IPS-20b (cell line): ENCODE data around the gene ITIH1.

Experiments used
- H3K27ac ChIP-seq: one replicate; pipeline ENCODE4 v1.5.1; 2013; ENCODE audit warnings: low read length
- H3K27me3 ChIP-seq: 2 replicates; pipeline ENCODE4 v1.6.1; 2013; ENCODE audit warnings: mild to moderate bottlenecking, low read length, inconsistent platforms; ENCODE audit not compliant: insufficient read depth
- H3K36me3 ChIP-seq: 2 replicates; pipeline ENCODE4 v1.6.1; 2013; ENCODE audit warnings: low read depth, mild to moderate bottlenecking, inconsistent platforms, low read length, moderate library complexity; ENCODE audit not compliant: insufficient read depth
- H3K4me1 ChIP-seq: 2 replicates; pipeline ENCODE4 v1.6.1; 2013; ENCODE audit warnings: mild to moderate bottlenecking, control low read depth, inconsistent platforms, low read length, moderate library complexity; ENCODE audit not compliant: insufficient read depth
- H3K4me3 ChIP-seq: 2 replicates; pipeline ENCODE4 v1.5.1; 2013; ENCODE audit warnings: mild to moderate bottlenecking, low read length, inconsistent platforms
- H3K9ac ChIP-seq: 2 replicates; pipeline ENCODE4 v1.6.1; 2013; ENCODE audit warnings: low read depth, mild to moderate bottlenecking, inconsistent platforms, low read length, moderate library complexity
- H3K9me3 ChIP-seq: 2 replicates; pipeline ENCODE4 v1.6.1; 2013; ENCODE audit warnings: mild to moderate bottlenecking, low read depth, low read length, inconsistent platforms; ENCODE audit not compliant: insufficient read depth

Gene ITIH1

DNA sequence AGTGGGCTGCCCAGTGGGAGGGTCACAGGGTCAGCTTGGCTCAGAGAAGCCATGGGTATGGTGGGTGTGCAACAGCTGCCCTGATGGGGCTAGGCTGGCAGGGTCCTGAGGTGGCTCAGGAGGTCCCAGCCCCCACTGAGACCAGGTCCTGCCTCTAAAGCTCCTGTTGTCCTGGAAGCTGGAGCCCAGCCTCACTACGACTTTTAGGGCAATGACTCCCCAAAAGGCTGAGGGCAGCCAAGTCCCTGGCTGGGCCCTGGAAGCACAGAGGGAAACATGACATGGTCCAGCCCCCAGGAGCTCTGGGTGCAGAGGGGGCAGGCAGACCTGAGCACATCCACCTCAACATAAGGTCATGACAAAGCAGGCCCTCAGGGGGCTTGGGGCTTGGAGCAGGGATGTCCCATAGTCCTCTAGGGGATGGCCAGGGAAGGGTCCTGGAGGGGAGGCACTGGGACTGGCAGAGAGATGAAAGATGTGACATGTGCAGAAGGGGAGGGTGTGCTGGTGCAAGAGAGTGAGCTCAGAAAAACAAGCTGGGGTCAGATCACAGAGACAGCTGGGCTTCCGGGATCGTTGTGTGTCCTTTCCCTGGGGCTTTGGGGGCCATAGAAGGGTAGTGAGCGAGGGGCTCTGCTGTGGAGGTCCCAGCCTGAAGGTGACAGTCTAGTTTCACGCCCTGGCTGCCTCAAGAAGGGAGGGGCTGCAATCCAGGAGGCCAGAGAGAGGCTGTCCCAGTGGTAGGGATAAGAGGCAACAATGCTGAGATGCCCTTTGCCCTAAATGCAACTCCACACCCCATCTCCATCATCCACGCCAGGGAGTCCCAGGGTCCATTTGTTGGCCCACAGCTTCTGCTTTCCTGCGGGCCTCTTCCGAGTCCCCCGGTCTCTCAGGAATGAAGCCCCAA is 16.6 kb downstream of the ITIH1 start:
- no peak overlapping the region for H3K27ac ChIP-seq
- H3K4me1 ChIP-seq = no peaks in the 10 kb centered on the region
- H3K9me3 ChIP-seq = no peaks in the 10 kb centered on the region
- no peak overlapping the region for H3K9ac ChIP-seq
- H3K36me3 ChIP-seq = no peaks in the 10 kb centered on the region
- no peak overlapping the region for H3K4me3 ChIP-seq
- no peaks in the 10 kb centered on the region for H3K27me3 ChIP-seq

DNA sequence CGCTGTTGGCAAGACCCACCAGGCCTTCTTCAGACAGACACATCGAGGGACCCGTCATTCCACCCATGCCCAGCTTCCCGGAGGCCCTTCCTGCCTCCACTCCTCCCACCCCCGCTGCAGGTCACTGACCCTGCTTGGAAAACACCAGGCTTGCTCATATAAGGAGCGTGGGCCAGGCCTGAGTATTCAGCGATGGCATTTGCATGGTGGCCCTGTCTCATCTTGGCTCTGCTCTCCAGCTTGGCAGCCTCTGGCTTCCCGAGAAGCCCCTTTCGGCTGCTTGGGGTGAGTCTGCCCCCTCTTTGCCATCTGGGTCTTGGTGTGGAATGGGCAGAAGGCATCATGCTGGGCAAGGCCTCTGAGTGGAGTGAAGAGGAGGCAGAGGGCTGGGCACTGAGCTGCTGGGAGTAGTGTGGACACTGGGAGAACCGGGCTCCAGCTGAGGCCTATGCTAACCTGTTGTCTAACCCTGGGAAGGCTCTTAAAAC is 17.3 kb downstream of the ITIH1 start, which contains the start of gene ITIH3:
TSS of gene ITIH3 (plus strand) at position 185 of the 488 bp plus-strand sequence. CDS start at position 193, 8 bp downstream.
- Histone ChIP-seq H3K9me3 (no peaks in the 10 kb centered on the region), H3K27ac (no peak within 1 kb of the TSS), H3K36me3 (no peaks in the 10 kb centered on the region), H3K27me3 (no peaks in the 10 kb centered on the region), H3K4me1 (no peaks in the 10 kb centered on the region), H3K9ac (no peak within 1 kb of the TSS), H3K4me3 (no peak within 1 kb of the TSS)

DNA sequence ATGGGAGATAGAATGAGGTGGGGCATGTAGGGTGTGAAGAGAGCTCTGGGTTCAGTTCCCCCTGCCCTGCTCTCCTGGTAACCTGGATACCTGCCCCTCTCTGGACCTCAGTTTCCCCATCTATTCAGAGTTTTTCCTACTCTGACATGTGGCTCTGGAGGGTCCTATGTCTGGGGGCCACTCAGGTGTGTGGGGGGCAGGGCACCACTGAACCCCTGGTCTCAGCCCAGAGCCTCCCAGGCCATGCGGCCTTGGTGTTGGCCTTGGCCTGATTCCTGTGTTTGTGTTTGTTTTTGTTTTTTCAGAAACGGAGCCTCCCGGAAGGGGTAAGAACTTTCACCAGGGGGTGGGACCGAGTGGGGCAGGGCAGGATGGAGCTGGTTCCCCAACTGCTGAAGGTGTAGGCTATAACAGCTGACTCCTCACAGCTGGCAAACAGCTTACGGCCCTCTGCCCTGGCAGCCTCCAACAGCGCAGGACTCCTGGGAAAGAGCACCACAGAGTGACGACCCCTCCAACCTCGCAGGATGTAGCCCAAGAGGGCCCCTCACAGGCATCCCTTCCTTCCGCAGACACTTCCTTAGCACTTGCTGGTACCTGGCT is 18.0 kb downstream of the ITIH1 start:
- Histone ChIP-seq H3K27ac (no peak overlapping the region), H3K36me3 (no peaks in the 10 kb centered on the region), H3K4me3 (no peak overlapping the region), H3K4me1 (no peaks in the 10 kb centered on the region), H3K9me3 (no peaks in the 10 kb centered on the region), H3K9ac (no peak overlapping the region), H3K27me3 (no peaks in the 10 kb centered on the region)

DNA sequence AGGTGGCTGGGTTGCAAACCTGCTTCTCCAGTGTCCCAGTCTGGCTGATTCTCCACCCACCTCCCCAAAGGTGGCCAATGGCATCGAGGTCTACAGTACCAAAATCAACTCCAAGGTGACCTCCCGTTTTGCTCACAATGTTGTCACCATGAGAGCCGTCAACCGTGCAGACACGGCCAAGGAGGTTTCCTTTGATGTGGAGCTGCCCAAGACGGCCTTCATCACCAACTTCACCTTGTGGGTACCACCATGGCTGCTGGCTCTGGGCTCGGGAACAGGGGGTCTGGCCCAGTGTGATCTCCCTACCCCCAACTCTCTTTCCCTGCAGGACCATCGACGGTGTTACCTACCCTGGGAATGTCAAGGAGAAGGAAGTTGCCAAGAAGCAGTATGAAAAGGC is 19.0 kb downstream of the ITIH1 start:
- Histone ChIP-seq H3K27ac (no peak overlapping the region), H3K9me3 (no peaks in the 10 kb centered on the region), H3K27me3 (no peaks in the 10 kb centered on the region), H3K4me3 (no peak overlapping the region), H3K36me3 (no peaks in the 10 kb centered on the region), H3K4me1 (no peaks in the 10 kb centered on the region), H3K9ac (no peak overlapping the region)

DNA sequence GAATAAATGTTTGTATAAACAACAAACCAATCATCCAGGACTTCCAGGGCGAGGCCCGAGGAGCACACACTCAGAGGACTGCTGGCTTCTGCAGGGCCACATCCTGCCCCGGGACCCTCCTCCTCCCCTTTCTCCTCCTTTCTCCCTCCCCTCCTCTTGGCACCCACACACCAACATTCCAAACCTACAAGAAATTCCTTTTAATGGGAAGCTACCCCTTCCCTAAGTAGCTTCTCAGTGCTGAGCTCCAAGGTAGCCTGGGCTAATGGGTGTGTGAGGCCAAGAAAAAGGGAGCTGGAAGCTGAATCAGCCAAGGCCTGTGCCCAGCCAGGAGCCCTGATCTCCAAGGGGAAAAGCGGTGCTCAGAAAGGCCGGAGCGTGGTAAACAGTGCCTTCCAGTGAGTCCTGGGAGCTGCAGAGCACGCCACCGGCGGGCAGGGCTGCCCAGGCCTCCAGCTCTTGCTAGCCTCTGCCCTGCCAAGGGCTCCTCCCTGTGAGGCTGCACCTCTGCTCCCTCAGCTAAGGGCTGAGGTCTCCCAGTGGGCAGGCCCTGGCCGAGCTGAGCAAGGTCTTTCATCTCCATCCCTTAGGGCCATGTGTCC is 21.1 kb downstream of the ITIH1 start:
- Histone ChIP-seq H3K4me3 (no peak overlapping the region), H3K36me3 (no peaks in the 10 kb centered on the region), H3K9ac (no peak overlapping the region), H3K27me3 (no peaks in the 10 kb centered on the region), H3K27ac (no peak overlapping the region), H3K4me1 (no peaks in the 10 kb centered on the region), H3K9me3 (no peaks in the 10 kb centered on the region)

DNA sequence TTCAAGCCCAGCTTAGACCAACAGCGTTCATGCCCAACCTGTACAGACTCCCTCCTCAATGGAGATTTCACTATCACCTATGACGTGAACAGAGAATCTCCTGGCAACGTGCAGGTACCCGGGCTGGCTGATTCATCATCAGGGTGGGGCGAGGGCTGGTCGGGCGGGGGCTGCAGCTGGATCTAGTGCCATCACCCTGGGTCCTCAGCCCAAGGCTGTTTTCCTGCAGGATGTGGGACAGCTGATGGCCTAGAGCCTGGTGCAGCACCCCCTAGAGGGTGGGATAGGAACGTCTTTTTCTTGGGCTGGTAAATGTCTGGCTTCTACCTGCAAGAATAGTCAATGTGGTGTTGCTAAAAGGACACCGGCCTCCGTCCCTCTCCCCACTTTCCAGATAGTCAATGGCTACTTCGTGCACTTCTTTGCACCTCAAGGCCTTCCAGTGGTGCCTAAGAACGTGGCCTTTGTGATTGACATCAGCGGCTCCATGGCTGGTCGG is 21.6 kb downstream of the ITIH1 start:
- no peaks in the 10 kb centered on the region for H3K36me3 ChIP-seq
- no peaks in the 10 kb centered on the region for H3K4me1 ChIP-seq
- no peaks in the 10 kb centered on the region for H3K27me3 ChIP-seq
- H3K9ac ChIP-seq = no peak overlapping the region
- H3K9me3 ChIP-seq = no peaks in the 10 kb centered on the region
- no peak overlapping the region for H3K4me3 ChIP-seq
- H3K27ac ChIP-seq = no peak overlapping the region

DNA sequence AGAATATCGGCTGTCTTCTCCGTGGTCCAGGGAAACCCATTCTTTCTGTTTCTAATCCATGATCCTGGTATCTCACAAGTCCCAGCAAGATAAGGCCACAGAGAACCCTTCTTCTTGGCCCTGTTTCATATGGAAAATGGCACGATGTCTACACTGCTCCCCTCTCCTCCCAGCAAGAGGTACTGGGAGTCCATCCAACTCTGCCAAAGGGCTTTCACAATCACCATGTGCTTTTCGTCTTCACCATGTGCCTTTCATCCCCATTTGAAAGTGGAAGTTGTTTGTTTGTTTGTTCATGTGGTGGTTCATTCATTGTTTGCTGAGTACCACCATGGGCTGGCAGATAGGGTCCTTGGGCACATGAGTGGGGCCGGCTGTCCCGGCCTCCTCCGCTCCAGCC is 22.7 kb downstream of the ITIH1 start:
- no peaks in the 10 kb centered on the region for H3K27me3 ChIP-seq
- H3K36me3 ChIP-seq = no peaks in the 10 kb centered on the region
- no peaks in the 10 kb centered on the region for H3K9me3 ChIP-seq
- H3K4me1 ChIP-seq = no peaks in the 10 kb centered on the region
- H3K9ac ChIP-seq = no peak overlapping the region
- H3K4me3 ChIP-seq = no peak overlapping the region
- H3K27ac ChIP-seq = no peak overlapping the region

DNA sequence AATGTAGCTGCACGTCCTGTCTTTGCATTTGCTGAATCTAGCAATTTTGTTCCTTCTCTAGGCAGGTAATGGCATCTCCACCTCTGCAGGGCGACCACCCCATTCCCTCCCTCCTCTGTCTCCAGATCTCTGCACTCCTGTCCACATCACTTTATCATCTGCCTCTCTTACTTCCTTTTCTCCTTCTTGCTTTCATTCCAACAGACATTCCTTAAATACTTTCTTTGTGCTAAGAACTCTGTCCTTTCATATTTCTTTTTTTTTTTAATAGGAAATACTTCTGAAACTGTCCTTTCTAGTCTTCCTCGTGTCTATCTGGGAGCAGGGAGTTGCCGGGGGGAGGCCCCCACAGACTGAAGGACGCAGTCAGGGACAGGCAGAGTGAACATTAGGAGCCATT is 24.4 kb downstream of the ITIH1 start:
- Histone ChIP-seq H3K9ac (no peak overlapping the region), H3K27ac (no peak overlapping the region), H3K36me3 (no peaks in the 10 kb centered on the region), H3K4me3 (no peak overlapping the region), H3K4me1 (no peaks in the 10 kb centered on the region), H3K27me3 (no peaks in the 10 kb centered on the region), H3K9me3 (no peaks in the 10 kb centered on the region)

DNA sequence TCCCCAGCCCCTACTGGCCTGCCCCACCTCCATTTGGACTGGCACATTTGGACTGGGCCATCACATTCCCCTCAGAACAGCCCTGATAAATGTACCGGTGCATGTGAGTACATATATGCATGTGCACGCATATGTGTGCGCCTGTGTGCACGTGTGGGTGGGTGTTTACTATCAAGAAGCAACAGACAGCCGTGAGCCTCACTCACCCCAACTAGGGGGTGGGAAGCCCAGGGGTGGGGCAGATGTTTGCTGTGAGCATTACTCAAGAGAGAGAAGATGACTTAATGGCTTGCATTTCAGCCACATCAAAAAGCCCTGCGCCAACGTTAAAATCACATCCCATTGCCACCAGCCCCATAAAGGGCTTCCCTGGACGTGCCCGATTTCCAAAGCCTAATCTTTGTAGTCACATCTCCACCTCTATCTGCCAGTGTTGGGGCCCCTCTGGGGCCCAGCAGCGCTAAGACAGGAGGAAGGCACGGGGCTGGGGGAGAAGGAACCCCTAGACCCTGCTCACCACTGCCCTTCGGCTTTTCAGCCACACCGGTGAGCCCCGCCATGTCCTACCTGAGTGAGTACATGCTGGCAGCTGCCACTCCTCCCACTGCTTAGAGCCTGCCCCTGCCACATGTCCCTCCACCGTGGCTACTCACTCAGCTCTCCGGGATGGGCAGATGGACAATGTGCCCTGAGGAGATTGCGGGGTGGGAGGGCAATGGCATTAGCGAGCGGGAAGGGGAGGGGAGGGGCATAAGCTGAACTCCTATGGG is 28.1 kb downstream of the ITIH1 start:
- Histone ChIP-seq H3K27ac (no peak overlapping the region), H3K9ac (no peak overlapping the region), H3K36me3 (no peaks in the 10 kb centered on the region), H3K4me1 (no peaks in the 10 kb centered on the region), H3K9me3 (no peaks in the 10 kb centered on the region), H3K27me3 (no peaks in the 10 kb centered on the region), H3K4me3 (no peak overlapping the region)

DNA sequence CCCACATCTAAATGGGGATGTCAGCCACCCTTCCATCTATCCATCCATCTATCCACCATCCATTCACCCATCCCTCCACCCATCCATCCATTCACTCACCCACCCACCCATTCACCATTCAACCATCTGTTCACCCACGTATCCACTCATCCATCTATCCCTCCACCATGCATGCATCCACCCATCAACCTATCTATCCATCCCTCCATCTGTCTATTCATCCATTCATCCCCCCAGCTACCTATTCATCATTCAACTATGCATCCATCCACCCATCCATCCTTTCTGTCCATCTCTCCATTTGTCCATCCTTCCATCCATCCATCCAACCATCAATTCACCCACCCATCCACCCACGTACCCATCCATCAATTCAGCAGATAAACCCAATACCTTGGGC is 31.8 kb downstream of the ITIH1 start:
- H3K4me3 ChIP-seq = no peak overlapping the region
- H3K9me3 ChIP-seq = no peaks in the 10 kb centered on the region
- H3K27ac ChIP-seq = no peak overlapping the region
- H3K27me3 ChIP-seq = no peaks in the 10 kb centered on the region
- H3K36me3 ChIP-seq = no peaks in the 10 kb centered on the region
- no peak overlapping the region for H3K9ac ChIP-seq
- no peaks in the 10 kb centered on the region for H3K4me1 ChIP-seq

DNA sequence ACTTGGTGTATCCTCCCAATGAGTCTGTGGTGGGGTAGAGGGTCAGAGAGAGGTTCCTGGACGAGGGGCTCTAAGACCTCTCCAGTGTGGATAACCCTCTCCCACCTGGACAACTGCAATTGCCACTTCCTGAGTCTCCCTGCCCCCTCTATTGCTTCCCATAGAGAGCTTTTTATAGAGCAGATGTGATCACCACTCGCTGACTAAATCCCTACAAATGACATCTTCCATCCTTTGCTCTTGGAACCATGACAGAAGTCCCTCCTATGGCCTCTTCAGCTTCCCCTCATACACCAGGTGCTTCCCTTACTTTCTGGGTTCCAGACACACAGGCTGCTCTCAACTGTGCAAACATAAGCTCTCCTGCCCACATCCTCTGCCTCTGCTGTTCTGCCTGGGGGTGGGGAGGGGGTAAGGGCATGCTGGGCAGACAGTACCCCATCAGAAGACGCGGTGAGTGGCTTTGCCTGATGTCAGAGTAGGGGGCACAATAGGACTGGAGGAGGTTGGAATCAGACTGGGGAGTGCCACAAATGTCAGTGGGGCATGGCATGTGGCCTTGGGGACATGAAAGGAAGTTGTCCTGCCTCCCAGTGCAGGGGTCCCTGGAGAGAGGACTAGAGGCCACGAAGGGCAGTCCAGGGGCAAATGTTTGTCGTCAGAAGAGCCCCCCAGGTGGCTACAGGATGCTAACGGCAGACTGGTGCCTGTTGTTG is 32.4 kb downstream of the ITIH1 start:
- Histone ChIP-seq H3K36me3 (no peaks in the 10 kb centered on the region), H3K27ac (no peak overlapping the region), H3K27me3 (no peaks in the 10 kb centered on the region), H3K4me1 (no peaks in the 10 kb centered on the region), H3K9me3 (no peaks in the 10 kb centered on the region), H3K9ac (no peak overlapping the region), H3K4me3 (no peak overlapping the region)
